Measurements from ENCODE around the gene CTDSP2.

DNA sequence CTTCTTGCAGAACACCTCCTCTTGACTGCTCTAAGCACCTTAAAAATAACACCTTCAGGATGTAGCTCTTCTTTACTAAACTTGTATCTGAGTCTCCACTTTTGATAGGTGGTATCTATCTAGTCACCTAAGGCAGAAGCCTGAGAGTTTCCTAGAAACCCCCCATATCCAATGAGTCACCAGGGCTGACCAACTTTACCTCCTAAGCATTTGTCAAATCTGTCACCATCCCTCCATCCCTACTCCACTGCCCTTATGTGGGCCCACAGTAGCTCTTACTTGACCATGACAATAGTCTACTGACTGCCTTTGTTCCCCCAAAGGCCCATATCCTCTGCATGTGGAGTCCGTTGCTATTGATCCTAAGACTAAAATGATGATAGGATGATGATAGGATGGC lies 43.9 kb downstream of the CTDSP2 start:
- TF ChIP-seq, protein P1, sequence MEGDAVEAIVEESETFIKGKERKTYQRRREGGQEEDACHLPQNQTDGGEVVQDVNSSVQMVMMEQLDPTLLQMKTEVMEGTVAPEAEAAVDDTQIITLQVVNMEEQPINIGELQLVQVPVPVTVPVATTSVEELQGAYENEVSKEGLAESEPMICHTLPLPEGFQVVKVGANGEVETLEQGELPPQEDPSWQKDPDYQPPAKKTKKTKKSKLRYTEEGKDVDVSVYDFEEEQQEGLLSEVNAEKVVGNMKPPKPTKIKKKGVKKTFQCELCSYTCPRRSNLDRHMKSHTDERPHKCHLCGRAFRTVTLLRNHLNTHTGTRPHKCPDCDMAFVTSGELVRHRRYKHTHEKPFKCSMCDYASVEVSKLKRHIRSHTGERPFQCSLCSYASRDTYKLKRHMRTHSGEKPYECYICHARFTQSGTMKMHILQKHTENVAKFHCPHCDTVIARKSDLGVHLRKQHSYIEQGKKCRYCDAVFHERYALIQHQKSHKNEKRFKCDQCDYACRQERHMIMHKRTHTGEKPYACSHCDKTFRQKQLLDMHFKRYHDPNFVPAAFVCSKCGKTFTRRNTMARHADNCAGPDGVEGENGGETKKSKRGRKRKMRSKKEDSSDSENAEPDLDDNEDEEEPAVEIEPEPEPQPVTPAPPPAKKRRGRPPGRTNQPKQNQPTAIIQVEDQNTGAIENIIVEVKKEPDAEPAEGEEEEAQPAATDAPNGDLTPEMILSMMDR (IDR thresholded peaks at IDR 0.05; ENCODE audit: insufficient read depth, low read length): no peak
- TF ChIP-seq SPI1 (IDR thresholded peaks at IDR 0.05; ENCODE audit: borderline replicate concordance, low read depth) (no peak), POLR2AphosphoS5 (IDR thresholded peaks at IDR 0.05; ENCODE audit: low read depth) (no peak)
- TF ChIP-seq, protein P2, sequence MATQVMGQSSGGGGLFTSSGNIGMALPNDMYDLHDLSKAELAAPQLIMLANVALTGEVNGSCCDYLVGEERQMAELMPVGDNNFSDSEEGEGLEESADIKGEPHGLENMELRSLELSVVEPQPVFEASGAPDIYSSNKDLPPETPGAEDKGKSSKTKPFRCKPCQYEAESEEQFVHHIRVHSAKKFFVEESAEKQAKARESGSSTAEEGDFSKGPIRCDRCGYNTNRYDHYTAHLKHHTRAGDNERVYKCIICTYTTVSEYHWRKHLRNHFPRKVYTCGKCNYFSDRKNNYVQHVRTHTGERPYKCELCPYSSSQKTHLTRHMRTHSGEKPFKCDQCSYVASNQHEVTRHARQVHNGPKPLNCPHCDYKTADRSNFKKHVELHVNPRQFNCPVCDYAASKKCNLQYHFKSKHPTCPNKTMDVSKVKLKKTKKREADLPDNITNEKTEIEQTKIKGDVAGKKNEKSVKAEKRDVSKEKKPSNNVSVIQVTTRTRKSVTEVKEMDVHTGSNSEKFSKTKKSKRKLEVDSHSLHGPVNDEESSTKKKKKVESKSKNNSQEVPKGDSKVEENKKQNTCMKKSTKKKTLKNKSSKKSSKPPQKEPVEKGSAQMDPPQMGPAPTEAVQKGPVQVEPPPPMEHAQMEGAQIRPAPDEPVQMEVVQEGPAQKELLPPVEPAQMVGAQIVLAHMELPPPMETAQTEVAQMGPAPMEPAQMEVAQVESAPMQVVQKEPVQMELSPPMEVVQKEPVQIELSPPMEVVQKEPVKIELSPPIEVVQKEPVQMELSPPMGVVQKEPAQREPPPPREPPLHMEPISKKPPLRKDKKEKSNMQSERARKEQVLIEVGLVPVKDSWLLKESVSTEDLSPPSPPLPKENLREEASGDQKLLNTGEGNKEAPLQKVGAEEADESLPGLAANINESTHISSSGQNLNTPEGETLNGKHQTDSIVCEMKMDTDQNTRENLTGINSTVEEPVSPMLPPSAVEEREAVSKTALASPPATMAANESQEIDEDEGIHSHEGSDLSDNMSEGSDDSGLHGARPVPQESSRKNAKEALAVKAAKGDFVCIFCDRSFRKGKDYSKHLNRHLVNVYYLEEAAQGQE (IDR thresholded peaks at IDR 0.05; ENCODE audit: insufficient replicate concordance, low read depth): no peak
